ENCODE results near the gene SLC15A4.

The SLC15A4 gene

DNA sequence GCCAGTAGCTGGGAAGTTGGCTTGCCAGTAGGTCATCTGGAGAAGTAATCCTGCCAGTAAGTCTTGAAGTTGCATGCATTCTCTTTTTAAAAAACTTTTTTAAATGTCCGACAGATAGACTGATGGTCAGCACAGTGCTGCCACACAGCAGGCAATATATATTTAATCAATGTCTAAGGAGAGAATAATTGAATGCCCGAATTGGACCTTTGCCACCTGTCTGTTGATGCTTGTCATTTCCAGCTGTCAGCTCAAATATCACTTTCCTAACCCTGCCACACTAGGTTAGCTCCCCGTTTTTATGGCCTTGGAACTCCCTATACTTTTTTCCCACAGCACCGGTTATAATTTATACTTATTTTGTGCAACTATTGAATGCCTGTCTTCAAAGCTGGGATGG is 2.1 kb upstream of the SLC15A4 start:
- no peak overlapping the region for H3K27ac Mint-ChIP-seq
- peaks cover 13% of the 10 kb centered on the region for H3K36me3 Mint-ChIP-seq (ENCODE audit: low read depth)
- H3K4me1 Mint-ChIP-seq (ENCODE audit: low read depth): peaks cover 41% of the 10 kb centered on the region
- H3K27me3 Mint-ChIP-seq: peaks cover 7% of the 10 kb centered on the region
- no peak overlapping the region for H3K4me3 Mint-ChIP-seq
- H3K9me3 Mint-ChIP-seq: no peaks in the 10 kb centered on the region

DNA sequence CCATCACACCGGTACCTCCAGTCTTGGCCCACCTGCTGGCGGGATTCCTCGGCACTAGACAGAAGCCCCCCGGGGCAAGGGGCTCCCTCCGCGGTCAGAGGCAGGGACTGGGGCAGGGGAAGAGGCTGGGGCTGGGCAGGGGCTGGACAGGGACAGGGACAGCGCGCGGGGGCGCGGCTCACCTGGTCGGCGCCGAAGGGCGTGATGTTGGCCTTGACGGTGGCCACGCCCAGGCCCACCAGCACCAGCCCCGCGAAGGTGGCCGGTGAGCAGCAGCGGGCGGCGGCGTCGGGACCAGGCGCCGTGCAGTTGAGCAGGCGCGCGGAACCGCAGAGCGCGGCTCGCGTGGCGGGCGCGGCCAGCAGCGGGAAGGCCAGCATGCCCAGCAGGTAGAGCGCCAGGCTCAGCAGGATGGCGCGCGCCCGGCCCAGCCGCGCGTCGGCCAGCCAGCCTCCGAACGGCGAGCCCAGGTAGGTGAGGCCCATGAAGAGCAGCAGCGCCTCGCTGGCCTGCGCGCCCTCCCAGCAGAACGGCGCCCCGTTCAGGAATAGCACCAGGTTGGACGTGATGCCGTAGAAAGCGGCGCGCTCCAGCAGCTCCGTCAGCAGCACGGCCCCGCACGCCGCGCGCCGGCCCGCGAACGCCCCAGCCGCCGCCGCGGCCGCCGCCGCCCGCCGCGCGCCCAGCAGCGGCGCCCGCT is 392 bp downstream of the SLC15A4 start:
- H3K27ac Mint-ChIP-seq: peak overlapping the region; percentile 31
- H3K27me3 Mint-ChIP-seq: no peaks in the 10 kb centered on the region
- no peaks in the 10 kb centered on the region for H3K9me3 Mint-ChIP-seq
- peaks cover 23% of the 10 kb centered on the region for H3K36me3 Mint-ChIP-seq (ENCODE audit: low read depth)
- peaks cover 43% of the 10 kb centered on the region for H3K4me1 Mint-ChIP-seq (ENCODE audit: low read depth)
- H3K4me3 Mint-ChIP-seq: peak overlapping the region; percentile 86

DNA sequence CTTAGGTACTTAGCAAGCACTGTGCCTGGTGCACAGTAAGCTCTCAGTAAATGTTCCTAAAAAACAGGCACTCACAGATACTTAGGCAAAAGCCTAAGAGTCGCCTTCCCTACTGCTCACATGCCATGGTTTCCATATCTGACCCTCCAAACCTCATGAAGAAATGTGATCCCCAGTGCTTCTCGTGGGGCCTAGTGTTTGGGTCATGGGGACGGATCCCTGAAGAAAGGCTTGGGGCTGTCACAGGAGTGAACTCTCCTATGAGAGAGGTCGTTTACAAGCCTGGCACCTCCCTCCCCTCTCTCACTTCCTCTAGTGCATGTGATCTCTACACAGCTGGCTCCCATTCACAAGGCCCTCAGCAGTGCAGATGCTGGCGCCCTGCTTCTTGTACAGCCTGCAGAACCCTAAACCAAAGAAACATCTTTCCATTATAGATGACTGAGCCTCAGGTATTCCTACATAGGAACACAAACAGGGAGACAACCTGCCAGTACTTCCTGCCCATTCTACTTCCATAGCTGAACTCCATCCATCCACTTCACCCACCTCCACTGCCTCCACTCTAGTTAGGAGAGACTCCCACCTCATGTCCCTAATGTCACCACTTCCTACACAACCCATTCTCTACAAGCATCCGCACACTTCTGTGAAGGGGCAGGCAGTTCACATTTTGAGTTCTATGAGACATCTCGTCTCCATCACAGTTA is 2.9 kb downstream of the SLC15A4 start:
- H3K4me1 Mint-ChIP-seq (ENCODE audit: low read depth): peaks cover 65% of the 10 kb centered on the region
- peak overlapping the region; percentile 44 for H3K4me3 Mint-ChIP-seq
- peak overlapping the region; percentile 39 for H3K27ac Mint-ChIP-seq
- no peaks in the 10 kb centered on the region for H3K9me3 Mint-ChIP-seq
- H3K27me3 Mint-ChIP-seq: no peaks in the 10 kb centered on the region
- peaks cover 36% of the 10 kb centered on the region for H3K36me3 Mint-ChIP-seq (ENCODE audit: low read depth)

DNA sequence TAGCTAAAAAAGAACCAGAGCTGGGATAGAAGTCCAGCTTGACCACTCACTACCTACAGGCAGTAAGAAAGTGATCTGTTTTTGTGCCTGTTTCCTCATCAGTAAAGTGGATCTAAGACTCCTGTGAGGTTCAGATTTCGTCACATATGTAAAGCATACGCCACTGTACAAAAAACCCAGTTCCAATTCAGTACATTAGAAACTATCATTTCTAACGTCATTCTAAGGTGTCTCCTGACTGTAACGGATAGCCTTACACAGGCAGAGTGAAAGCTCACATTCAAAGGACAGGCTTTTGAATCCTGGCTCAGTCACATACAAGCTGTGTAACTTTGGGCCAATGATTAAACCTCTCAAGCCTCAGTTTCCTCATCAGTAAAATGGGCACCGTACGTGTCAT is 3.5 kb downstream of the SLC15A4 start:
- no peaks in the 10 kb centered on the region for H3K27me3 Mint-ChIP-seq
- H3K4me3 Mint-ChIP-seq: no peak overlapping the region
- no peaks in the 10 kb centered on the region for H3K9me3 Mint-ChIP-seq
- peaks cover 70% of the 10 kb centered on the region for H3K4me1 Mint-ChIP-seq (ENCODE audit: low read depth)
- H3K27ac Mint-ChIP-seq: no peak overlapping the region
- H3K36me3 Mint-ChIP-seq (ENCODE audit: low read depth): peaks cover 40% of the 10 kb centered on the region

DNA sequence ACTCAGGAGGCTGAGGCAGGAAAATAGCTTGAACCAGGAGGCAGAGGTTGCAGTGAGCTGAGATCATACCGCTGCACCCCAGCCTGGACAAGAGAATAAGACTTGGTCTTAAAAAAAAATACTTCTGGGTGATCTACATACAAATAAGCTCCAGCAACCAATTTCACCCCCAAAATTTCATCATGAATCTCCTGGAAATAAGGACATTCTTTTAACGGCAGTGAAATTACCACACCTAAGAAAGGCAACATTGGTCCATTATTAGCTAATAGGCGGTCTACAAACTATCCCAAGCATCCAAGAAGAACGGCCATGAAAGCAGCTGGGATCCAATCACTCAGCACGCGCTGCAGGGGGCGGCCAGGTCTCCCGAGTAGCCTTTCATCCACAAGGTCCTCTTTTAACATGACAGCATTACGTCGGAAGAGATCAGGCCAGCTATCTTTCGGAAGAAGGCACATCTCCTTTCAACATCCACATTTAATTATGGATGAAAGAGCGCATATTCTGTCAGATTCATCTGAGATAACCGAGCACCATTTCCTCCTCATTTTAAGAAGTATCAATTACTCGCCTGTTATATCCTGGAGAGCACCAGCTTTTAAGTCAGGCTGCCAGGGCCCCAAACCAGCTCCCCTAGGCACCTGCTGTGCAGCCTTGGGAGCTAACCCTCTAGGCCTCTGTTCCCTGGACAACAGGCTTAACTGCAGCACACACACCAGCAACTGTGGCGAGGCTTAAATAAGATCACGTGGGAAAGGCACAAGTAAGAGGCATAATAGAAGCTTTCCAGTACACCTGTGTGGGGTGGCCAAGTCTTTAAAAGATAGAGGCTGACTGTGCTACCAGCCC is 4.2 kb downstream of the SLC15A4 start:
- Mint-ChIP-seq H3K4me3 (no peak overlapping the region), H3K4me1 (ENCODE audit: low read depth) (peaks cover 73% of the 10 kb centered on the region), H3K9me3 (no peaks in the 10 kb centered on the region), H3K27ac (no peak overlapping the region), H3K36me3 (ENCODE audit: low read depth) (peaks cover 46% of the 10 kb centered on the region), H3K27me3 (no peaks in the 10 kb centered on the region)

DNA sequence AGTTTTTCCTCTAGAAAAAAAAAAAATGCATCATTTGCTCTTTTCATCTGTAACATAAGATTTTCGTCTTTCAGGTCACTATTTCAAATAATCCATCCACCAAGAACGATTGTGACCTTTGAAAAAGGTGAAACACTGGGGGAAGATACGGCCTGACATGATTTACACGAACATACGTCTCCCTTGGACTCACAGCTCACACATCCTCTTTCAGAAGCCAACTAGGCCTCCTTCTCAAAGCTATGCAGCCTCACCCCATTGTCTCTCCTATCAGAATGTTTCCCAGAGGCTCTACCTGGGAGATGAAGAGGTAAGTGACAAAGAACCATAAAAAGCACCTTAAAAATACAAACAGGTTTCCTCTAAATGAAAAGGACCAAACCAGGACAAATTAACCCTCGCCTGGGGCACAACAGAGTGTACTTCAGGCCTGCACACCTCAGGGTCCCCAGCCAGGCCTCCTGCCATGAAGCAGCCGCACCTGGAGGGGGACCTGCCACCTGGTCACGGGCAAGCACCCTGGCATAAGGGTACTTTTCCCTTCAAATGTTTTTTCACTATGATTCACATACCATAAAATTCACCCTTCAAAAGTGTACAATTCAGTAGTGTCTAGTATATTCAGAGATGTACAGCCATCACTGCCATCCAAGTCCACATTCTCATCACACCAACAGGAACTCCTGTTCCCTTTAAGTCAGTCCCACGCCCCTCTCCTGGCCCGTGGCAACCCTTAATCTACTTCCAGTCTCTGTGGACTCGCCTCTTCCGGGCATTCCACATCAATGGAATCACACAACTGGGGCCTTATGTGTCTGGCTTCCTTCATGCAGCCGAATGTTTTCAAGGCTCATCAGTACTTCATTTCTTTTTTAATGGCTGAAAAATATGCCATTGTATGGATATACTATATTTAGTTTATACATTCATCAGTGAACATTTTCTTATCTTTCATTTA is 5.4 kb downstream of the SLC15A4 start:
- H3K4me3 Mint-ChIP-seq: peak overlapping the region; percentile 30
- H3K27me3 Mint-ChIP-seq: no peaks in the 10 kb centered on the region
- no peaks in the 10 kb centered on the region for H3K9me3 Mint-ChIP-seq
- H3K36me3 Mint-ChIP-seq (ENCODE audit: low read depth): peaks cover 57% of the 10 kb centered on the region
- H3K4me1 Mint-ChIP-seq (ENCODE audit: low read depth): peaks cover 84% of the 10 kb centered on the region
- peak overlapping the region; percentile 43 for H3K27ac Mint-ChIP-seq

DNA sequence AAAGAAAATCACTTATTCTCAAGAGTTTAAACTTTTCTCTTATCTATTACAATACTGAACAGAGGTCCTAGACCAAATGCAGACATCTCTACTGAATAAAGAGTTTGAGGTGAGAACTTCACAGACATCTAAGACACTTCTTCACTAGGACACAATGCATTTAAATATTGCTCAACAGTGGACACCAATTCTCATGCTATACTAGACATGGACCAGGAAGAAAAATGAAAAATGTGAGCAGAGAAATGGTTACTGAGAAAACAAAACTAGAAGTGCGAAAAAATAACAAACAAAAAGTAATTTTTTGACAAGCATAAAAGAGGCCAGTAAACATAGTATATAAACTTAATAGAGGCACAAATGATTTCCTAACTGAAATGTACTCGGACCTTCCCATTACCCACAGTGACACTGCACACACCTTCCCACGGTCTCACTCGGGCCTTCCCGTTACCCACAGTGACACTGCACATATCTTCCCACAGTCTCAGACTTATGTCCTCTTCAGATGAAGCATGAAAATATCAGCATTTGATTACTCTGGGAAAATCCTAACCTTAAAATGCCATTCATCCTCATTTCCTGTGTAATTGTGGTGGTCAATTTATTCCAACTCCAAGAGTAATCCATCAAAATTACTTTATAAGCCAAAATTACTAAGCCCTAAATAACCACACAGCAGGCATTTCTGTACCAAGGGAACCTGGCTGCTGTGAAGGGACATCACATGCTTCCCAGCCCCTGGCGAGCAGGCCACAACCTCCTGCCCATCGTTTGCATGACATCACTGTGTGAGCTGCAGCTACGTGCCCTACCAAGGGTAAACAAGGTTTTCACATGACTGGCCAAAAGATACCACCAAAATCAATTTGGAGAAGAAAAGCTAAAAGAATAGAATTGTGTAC is 6.4 kb downstream of the SLC15A4 start:
- Mint-ChIP-seq H3K27ac (peak overlapping the region; percentile 43), H3K36me3 (ENCODE audit: low read depth) (peaks cover 67% of the 10 kb centered on the region), H3K9me3 (no peaks in the 10 kb centered on the region), H3K4me1 (ENCODE audit: low read depth) (peaks cover 91% of the 10 kb centered on the region), H3K27me3 (no peaks in the 10 kb centered on the region), H3K4me3 (peak overlapping the region; percentile 30)

DNA sequence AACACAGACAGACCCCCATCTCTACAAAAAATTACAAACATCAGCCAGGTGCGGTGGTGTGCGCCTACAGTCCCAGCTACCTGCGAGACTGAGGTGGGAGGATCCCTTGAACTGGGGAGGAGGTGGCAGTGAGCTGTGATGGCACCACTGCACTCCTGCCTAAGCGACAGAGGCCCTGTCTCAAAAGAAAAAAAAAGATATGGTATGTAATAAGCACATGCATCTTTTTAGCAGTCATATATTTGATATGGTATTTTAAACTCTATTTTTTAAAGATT is 7.2 kb downstream of the SLC15A4 start:
- H3K36me3 Mint-ChIP-seq (ENCODE audit: low read depth): peaks cover 67% of the 10 kb centered on the region
- no peaks in the 10 kb centered on the region for H3K27me3 Mint-ChIP-seq
- no peaks in the 10 kb centered on the region for H3K9me3 Mint-ChIP-seq
- H3K27ac Mint-ChIP-seq: no peak overlapping the region
- H3K4me3 Mint-ChIP-seq: no peak overlapping the region
- peaks cover 89% of the 10 kb centered on the region for H3K4me1 Mint-ChIP-seq (ENCODE audit: low read depth)

DNA sequence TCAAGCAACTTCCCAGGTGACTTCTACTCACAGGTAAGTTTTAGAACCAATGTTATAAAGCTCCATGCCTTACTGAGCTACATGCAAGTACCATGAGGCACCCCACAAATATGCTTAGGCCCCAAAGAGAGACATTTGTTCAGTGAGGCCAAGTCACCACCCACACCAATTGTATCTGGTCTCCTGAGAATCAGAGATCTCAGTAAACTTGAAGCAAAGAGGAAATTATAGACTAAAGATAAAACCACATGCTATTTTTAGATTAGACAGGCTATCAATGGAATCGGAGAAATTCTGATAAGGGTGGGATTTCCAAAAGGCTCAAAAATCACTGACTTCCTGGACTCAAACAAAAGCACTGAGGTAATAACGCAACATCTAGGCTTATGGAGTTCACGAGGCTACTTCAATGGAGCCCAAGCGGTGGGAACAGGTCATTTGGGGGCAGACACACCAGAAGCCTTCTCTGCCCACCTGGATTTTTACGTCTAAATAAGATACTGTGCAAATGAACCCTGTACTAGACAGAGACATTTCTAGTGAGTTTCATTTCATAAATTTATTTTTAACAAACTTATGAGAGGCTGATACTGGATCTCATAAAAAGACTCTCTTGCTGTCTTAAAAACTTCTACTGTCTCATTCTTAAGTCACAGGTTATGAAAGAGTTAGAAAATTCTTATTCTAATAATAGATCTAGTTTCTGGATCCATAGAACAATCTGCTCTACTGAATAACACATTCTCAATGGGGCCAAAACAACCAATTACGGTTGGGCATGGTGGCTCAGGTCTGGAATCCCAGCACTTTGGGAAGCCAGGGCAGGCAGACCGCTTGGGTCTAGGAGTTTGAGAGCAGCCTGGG is 7.7 kb downstream of the SLC15A4 start:
- peaks cover 61% of the 10 kb centered on the region for H3K36me3 Mint-ChIP-seq (ENCODE audit: low read depth)

DNA sequence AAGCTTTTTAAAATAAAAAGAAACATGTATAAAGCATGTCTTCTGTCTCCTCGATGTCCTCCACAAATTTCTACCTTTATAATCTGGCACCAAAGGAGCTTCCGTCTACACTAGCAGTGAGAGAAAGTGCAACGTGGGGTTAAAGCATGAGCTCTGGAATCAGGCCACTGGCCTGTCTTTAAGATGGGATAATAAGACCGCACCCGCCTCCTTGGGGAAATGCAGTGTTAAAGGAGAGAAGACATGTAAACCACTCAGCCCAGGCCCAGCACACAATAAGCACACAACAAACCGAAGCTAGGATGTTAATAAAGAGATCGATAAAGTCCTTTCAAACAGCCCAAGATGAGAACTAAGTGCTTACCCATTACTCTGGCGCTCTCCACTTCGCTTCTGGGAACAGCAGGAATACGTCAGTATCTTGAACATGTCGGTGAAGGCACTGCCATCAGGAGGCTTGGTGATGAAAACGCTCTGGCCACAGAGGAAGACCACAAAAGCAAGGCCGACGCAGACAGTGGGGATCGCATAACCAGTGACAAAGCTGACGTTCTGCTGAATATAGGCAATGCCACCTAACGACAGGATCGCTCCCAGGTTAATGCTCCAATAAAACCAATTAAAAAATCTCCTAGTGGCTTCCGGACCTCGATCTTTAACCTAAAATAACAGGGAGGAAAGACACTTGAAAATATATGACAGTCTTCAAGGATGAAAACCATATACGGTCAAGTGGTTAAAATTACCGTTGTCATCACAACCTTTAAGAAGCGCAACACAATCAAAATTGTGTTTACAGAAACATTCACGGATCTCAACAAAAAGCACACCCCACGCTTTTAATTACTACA is 9.1 kb downstream of the SLC15A4 start:
- Mint-ChIP-seq H3K27ac (peak overlapping the region; percentile 36), H3K36me3 (ENCODE audit: low read depth) (peaks cover 64% of the 10 kb centered on the region), H3K27me3 (no peaks in the 10 kb centered on the region), H3K4me3 (no peak overlapping the region), H3K9me3 (no peaks in the 10 kb centered on the region), H3K4me1 (ENCODE audit: low read depth) (peaks cover 89% of the 10 kb centered on the region)

More for the DNA sequence above, 7.7 kb downstream of the SLC15A4 start:
- Mint-ChIP-seq H3K4me1 (ENCODE audit: low read depth) (peaks cover 89% of the 10 kb centered on the region), H3K27me3 (no peaks in the 10 kb centered on the region), H3K9me3 (no peaks in the 10 kb centered on the region), H3K4me3 (no peak overlapping the region), H3K27ac (peak overlapping the region; percentile 31)

DNA sequence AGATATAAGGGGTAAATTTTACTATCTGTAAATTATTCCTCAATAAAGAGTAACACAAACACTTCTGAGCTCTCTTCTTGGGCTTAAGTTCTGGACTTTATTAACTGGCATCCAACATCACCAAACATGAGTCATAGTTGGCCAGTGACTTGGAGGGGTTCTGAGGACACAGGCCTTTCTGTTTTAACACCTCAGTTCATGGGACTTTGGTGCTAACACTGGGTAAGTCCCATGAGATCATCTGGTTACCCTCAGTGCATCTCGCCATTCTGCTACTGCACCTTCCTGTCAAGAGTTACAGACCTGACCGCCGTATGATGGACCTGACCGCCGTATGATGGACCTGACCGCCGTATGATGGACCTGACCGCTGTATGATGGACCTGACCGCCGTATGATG is 9.9 kb downstream of the SLC15A4 start:
- Mint-ChIP-seq H3K27me3 (no peaks in the 10 kb centered on the region), H3K9me3 (no peaks in the 10 kb centered on the region), H3K36me3 (ENCODE audit: low read depth) (peaks cover 66% of the 10 kb centered on the region), H3K4me1 (ENCODE audit: low read depth) (peaks cover 86% of the 10 kb centered on the region), H3K27ac (no peak overlapping the region), H3K4me3 (no peak overlapping the region)

DNA sequence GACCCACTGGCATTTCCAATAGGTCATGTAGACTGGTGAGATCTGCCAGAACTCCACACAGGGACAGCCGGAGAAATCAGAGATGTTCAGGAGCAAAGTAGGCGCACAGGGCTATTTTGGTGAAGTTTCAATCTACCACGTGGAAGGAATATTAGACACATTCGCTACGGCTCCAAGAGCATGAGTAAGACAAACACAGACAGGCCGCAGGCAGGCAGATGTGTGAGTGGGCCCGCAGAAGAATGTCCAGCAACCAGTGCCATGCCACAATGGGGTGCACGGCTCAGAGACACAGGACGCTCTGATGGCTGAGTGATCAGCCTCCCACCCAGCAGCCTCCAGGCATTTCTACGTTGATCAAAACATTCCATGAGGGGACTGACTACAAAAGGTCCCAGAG is 10.4 kb downstream of the SLC15A4 start:
- Mint-ChIP-seq H3K4me3 (no peak overlapping the region), H3K27me3 (no peaks in the 10 kb centered on the region), H3K36me3 (ENCODE audit: low read depth) (peaks cover 71% of the 10 kb centered on the region), H3K9me3 (no peaks in the 10 kb centered on the region), H3K4me1 (ENCODE audit: low read depth) (peaks cover 81% of the 10 kb centered on the region), H3K27ac (peak overlapping the region; percentile 24)
